DOHH2 (cell line): ENCODE data around the gene LSAMP.

Experiments
- H3F3A ChIP-seq: fragments of 200-600 bp; sonication (generic), shearing (Covaris generic); 2 replicates; pipeline ENCODE4 v1.6.0; 2016; ENCODE audit warnings: antibody characterized with exemption, mild to moderate bottlenecking; ENCODE audit not compliant: control insufficient read depth, insufficient read depth
- H3K27ac ChIP-seq: fragments of 200-600 bp; sonication (generic); 2 replicates; pipeline ENCODE4 v1.5.1; 2014; ENCODE audit warnings: low read depth, mild to moderate bottlenecking, low read length, moderate library complexity
- H3K27me3 ChIP-seq: fragments of 200-600 bp; sonication (generic); 2 replicates; pipeline ENCODE4 v1.6.1; 2014; ENCODE audit warnings: mild to moderate bottlenecking, low read length, mixed read lengths; ENCODE audit not compliant: control insufficient read depth
- H3K36me3 ChIP-seq: fragments of 200-600 bp; sonication (generic); 2 replicates; pipeline ENCODE4 v1.6.1; 2014; ENCODE audit warnings: mild to moderate bottlenecking, low read length, moderate library complexity, mixed read lengths; ENCODE audit not compliant: control insufficient read depth
- H3K4me1 ChIP-seq: fragments of 200-600 bp; sonication (generic); 2 replicates; pipeline ENCODE4 v1.6.1; 2014; ENCODE audit warnings: mild to moderate bottlenecking, low read length, mixed read lengths; ENCODE audit not compliant: control insufficient read depth
- H3K4me2 ChIP-seq: fragments of 200-600 bp; sonication (generic); 2 replicates; pipeline ENCODE4 v1.6.0; 2014; ENCODE audit warnings: mild to moderate bottlenecking, low read length, moderate library complexity
- H3K4me3 ChIP-seq: fragments of 200-600 bp; sonication (generic); 2 replicates; pipeline ENCODE4 v1.5.1; 2014; ENCODE audit warnings: mild to moderate bottlenecking, low read length, mixed read lengths
- H3K79me2 ChIP-seq: fragments of 200-600 bp; sonication (generic); 2 replicates; pipeline ENCODE4 v1.6.1; 2014; ENCODE audit warnings: mild to moderate bottlenecking, low read length, mixed read lengths; ENCODE audit not compliant: control insufficient read depth
- H3K9me2 ChIP-seq: fragments of 200-600 bp; sonication (generic); replicated peaks from 2 replicates; pipeline ENCODE4 v1.6.1; 2014; ENCODE audit warnings: mild to moderate bottlenecking, low read length, mixed read lengths; ENCODE audit not compliant: control insufficient read depth
- H3K9me3 ChIP-seq: fragments of 200-600 bp; sonication (generic); 2 replicates; pipeline ENCODE4 v1.6.1; 2014; ENCODE audit warnings: antibody characterized with exemption, low read length, mixed read lengths; ENCODE audit not compliant: control insufficient read depth, insufficient read depth
- H4K20me1 ChIP-seq: fragments of 200-600 bp; sonication (generic); 2 replicates; pipeline ENCODE4 v1.6.0; 2014; ENCODE audit warnings: low read depth, mild to moderate bottlenecking, antibody characterized with exemption, low read length, moderate library complexity; ENCODE audit not compliant: control insufficient read depth, insufficient read depth
- CTCF ChIP-seq: fragments of 200-600 bp; sonication (generic); IDR thresholded peaks from one replicate; pipeline ENCODE4 v1.5.1; 2014; ENCODE audit warnings: antibody characterized with exemption, mild to moderate bottlenecking, low read depth, low read length; ENCODE audit not compliant: poor library complexity, severe bottlenecking
- EZH2phosphoT487 ChIP-seq: fragments of 200-600 bp; sonication (generic); IDR thresholded peaks from 2 replicates; pipeline ENCODE4 v1.6.1; 2017; ENCODE audit warnings: borderline replicate concordance, mild to moderate bottlenecking, antibody characterized with exemption, low read length, moderate library complexity, mixed read lengths

Gene LSAMP

DNA sequence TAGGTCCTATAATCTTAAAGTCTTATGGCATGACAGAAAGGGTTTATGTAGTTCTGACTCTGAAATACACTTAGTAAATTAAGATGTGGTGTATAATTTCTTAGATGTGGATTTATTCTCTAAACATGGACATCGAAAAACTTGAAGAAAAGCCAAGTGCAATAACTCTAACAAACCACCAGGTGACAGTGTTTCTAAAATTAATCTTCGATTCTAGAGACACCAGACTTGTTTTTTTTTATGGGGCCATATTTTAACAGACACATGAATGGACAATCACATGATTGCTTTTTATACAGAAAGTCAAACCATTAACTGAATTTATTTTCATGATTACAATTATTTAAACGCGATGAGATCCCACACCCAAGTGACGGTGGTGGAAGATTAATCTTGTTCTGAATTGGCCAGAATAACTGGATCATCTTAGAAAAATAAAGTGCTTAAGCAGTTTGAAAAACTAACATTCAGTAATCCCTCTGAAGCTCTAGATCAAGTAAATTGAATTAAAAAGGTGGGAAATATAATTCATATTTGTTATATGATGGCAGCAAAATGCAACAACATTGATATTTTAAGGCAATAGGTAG is 305.1 kb downstream of the LSAMP start:
- Histone ChIP-seq H3K36me3 (no peaks in the 10 kb centered on the region), H3K9me3 (no peaks in the 10 kb centered on the region), H3F3A (no peaks in the 10 kb centered on the region), H3K4me1 (no peaks in the 10 kb centered on the region), H3K27me3 (no peaks in the 10 kb centered on the region), H3K9me2 (no peaks in the 10 kb centered on the region), H3K27ac (no peak overlapping the region), H4K20me1 (no peaks in the 10 kb centered on the region), H3K4me2 (no peak overlapping the region), H3K4me3 (no peak overlapping the region), H3K79me2 (no peaks in the 10 kb centered on the region)
- peak; percentile 80 for TF ChIP-seq CTCF
- TF ChIP-seq EZH2phosphoT487, result no peak

DNA sequence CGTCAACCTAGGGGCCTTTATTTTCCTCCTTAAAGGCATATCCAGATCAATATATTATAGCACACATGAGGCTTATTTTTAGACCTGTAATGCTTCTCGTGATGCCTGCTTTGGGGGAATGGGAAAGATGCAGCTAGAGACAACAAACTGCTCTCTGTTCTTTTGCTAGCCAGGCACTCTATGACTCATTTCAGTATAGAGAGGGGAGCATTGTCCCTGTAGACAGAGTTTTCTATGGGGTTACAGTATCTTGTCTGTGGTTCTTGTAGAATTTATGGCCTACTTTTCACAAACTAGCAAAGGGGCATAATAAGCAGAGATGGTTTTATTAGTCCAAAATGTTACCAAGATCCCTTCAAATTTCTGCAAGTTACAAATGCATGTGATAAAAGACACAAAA is 305.6 kb downstream of the LSAMP start:
- H3K4me2 ChIP-seq, result no peak overlapping the region
- H3K36me3 ChIP-seq, result no peaks in the 10 kb centered on the region
- H3K9me2 ChIP-seq, result no peaks in the 10 kb centered on the region
- H3K9me3 ChIP-seq, result no peaks in the 10 kb centered on the region
- no peaks in the 10 kb centered on the region for H3K27me3 ChIP-seq
- H3F3A ChIP-seq, result no peaks in the 10 kb centered on the region
- no peak overlapping the region for H3K4me3 ChIP-seq
- H3K27ac ChIP-seq, result no peak overlapping the region
- no peaks in the 10 kb centered on the region for H3K4me1 ChIP-seq
- H3K79me2 ChIP-seq, result no peaks in the 10 kb centered on the region
- no peak for TF ChIP-seq CTCF
- no peak for TF ChIP-seq EZH2phosphoT487
- H4K20me1 ChIP-seq, result no peaks in the 10 kb centered on the region

DNA sequence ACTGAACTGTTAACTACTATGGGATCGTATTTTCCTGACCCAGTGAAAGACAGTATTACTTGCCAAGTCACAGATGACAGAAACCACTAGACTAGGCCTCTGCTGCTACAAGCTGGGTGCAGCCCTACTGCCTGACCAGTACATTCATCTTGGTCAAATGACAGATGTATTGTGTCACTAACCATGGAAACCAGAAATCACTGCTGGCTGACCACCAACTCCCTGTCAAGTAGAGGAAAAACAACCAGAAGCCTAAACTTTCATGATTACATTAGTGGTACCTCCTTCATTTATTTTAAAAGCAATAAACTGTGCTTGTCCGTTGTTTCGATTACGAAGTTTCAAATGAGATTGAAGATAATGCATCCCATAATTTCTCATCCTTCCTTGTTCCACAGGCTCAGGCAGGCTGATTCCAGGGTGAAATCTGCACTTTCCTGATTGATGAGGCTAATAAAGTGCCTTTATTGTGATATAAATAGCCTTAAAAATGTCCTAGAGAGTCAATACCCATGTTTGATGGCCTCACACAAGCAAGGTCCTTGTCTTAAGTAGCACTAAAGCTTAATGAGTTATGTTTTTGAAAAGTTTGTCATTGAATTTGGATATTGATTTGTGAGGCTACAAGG is 309.7 kb downstream of the LSAMP start:
- Histone ChIP-seq H3K4me3 (no peak overlapping the region), H3K9me3 (no peaks in the 10 kb centered on the region), H3F3A (no peaks in the 10 kb centered on the region), H3K79me2 (no peaks in the 10 kb centered on the region), H3K4me2 (no peak overlapping the region), H3K4me1 (no peaks in the 10 kb centered on the region), H3K27me3 (no peaks in the 10 kb centered on the region), H3K9me2 (no peaks in the 10 kb centered on the region), H3K36me3 (no peaks in the 10 kb centered on the region), H4K20me1 (no peaks in the 10 kb centered on the region), H3K27ac (no peak overlapping the region)
- TF ChIP-seq CTCF, result no peak
- no peak for TF ChIP-seq EZH2phosphoT487
